Astrocyte (in vitro differentiated cells and primary cell): ENCODE measurements around the gene TRAK1.

Experiments
- EZH2 ChIP-seq: IDR thresholded peaks from 2 replicates; pipeline ENCODE4 v1.6.1; 2012; ENCODE audit warnings: mild to moderate bottlenecking, low read length, inconsistent platforms; ENCODE audit not compliant: insufficient read depth
- TF ChIP-seq, protein P1 (sequence below): IDR thresholded peaks from 2 replicates; pipeline ENCODE4 v1.5.1; 2011; ENCODE audit warnings: low read depth, mild to moderate bottlenecking, inconsistent platforms, low read length, moderate library complexity; ENCODE audit not compliant: insufficient read depth

DNA sequence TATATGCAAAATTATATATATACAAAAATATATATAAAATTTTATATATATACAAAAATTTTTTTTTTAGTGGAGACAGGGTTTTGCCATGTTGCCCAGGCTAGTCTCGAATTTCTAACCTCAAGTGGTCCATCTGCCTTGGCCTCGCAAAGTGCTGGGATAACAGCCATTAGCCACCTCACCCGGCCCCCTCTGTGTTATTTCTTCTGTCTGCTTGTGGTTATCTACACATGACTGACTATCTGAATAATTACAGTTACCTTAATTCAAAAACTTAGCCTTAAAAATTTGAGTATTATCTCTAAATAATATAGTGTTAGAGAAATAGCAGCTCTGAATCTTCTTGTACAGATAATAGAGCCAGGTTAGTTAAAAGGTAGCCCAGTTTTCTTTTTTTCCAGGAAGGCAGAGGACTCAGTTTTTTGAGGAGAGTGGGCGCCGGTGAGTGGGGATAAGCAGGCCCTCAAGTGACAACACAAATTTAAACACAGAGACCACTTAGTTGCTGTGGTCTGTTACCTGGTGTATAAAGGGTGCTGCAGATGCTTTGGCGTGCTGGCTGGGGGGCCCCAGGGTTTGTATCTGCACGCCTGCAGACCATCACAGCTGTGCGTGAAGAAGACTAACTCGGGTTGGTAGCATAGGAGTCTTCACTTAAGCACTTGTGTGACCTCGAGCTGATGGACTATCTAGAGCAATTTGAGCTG lies 83.7 kb downstream of the TRAK1 start:
- TF ChIP-seq, protein P1, sequence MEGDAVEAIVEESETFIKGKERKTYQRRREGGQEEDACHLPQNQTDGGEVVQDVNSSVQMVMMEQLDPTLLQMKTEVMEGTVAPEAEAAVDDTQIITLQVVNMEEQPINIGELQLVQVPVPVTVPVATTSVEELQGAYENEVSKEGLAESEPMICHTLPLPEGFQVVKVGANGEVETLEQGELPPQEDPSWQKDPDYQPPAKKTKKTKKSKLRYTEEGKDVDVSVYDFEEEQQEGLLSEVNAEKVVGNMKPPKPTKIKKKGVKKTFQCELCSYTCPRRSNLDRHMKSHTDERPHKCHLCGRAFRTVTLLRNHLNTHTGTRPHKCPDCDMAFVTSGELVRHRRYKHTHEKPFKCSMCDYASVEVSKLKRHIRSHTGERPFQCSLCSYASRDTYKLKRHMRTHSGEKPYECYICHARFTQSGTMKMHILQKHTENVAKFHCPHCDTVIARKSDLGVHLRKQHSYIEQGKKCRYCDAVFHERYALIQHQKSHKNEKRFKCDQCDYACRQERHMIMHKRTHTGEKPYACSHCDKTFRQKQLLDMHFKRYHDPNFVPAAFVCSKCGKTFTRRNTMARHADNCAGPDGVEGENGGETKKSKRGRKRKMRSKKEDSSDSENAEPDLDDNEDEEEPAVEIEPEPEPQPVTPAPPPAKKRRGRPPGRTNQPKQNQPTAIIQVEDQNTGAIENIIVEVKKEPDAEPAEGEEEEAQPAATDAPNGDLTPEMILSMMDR = no peak
- TF ChIP-seq EZH2 = no peak
